GM12878 (cell line): ENCODE results near the gene NCKAP5L. TPM values are rescaled to one million over a fixed set of nuclear protein-coding genes. Genes with fewer than 3 reads are reported as not detected.

Experiments used
- BRCA1 ChIP-seq: IDR thresholded peaks from 2 replicates; pipeline ENCODE4 v1.6.1; 2011; ENCODE audit warnings: low read depth, low read length, improper control_type of control experiment
- CEBPB ChIP-seq, 2 experiments: fragments of 150-350 bp in 1 of 2; IDR thresholded peaks; 2 replicates each; pipeline ENCODE4 v1.6.1; 2012 to 2014; ENCODE audit warnings: low read depth in 2 of 2, low read length in 2 of 2, borderline replicate concordance in 1 of 2, inconsistent platforms in 1 of 2
- DPF2 ChIP-seq: fragments of 450-650 bp; IDR thresholded peaks from 2 replicates; pipeline ENCODE4 v1.6.1; 2017; ENCODE audit warnings: mild to moderate bottlenecking
- E2F8 ChIP-seq: fragments of 450-650 bp; IDR thresholded peaks from 2 replicates; pipeline ENCODE4 v1.6.1; 2018; ENCODE audit warnings: mild to moderate bottlenecking, low read depth, moderate library complexity; ENCODE audit not compliant: partially characterized antibody
- EP300 ChIP-seq, 2 experiments: fragments of 150-350 bp in 1 of 2; IDR thresholded peaks; 2 replicates each; pipeline ENCODE4 v1.6.1; 2011 to 2012; ENCODE audit warnings: low read depth in 2 of 2, low read length in 2 of 2, borderline replicate concordance in 1 of 2, improper control_type of control experiment in 1 of 2, inconsistent platforms in 1 of 2; ENCODE audit not compliant: control insufficient read depth in 1 of 2
- FOXK2 ChIP-seq: fragments of 450-650 bp; IDR thresholded peaks from 2 replicates; pipeline ENCODE4 v1.6.1; 2017; ENCODE audit warnings: mild to moderate bottlenecking, moderate library complexity
- FOXM1 ChIP-seq: IDR thresholded peaks from 2 replicates; pipeline ENCODE4 v1.6.1; 2012; ENCODE audit warnings: low read depth, mild to moderate bottlenecking, inconsistent platforms, low read length, moderate library complexity
- GABPA ChIP-seq: IDR thresholded peaks from 2 replicates; pipeline ENCODE4 v1.6.1; 2014; ENCODE audit warnings: antibody characterized with exemption, low read depth, mild to moderate bottlenecking, inconsistent platforms
- MYB ChIP-seq: fragments of 150-350 bp; IDR thresholded peaks from 2 replicates; pipeline ENCODE4 v1.6.1; 2014; ENCODE audit warnings: mild to moderate bottlenecking, low read depth, low read length, borderline replicate concordance
- RBBP5 ChIP-seq: fragments of 200-600 bp; sonication (generic); conservative IDR thresholded peaks from 2 replicates; pipeline ENCODE4 v1.6.1; 2016
- SUPT20H ChIP-seq: IDR thresholded peaks from 2 replicates; pipeline ENCODE4 v1.6.1; 2011; ENCODE audit warnings: low read depth, mild to moderate bottlenecking, low read length, moderate library complexity, borderline replicate concordance; ENCODE audit not compliant: control insufficient read depth
- USF2 ChIP-seq: IDR thresholded peaks from 2 replicates; pipeline ENCODE4 v1.6.1; 2011; ENCODE audit warnings: low read depth, low read length, improper control_type of control experiment, borderline replicate concordance
- polyA plus RNA-seq, 11 experiments: library from polyadenylated mRNA; depleted of rRNA in 4 of 11; unstranded in 6 of 11; stranded (reverse) in 5 of 11; fragments of >200 nt; fragmentation: Nextera tagmentation in 4 of 11; fragmentation: Illumina TruSeq in 1 of 11; extraction: Ambion mirVana in 4 of 11; extraction: Trizol in 1 of 11; gene quantifications; 1 replicate in 1 of 11; 2 replicates in 10 of 11; pipeline versions ENCODE4 v1.2.1 to v1.2.3, GENCODE V29; 2011 to 2016; ENCODE audit warnings: inconsistent platforms in 2 of 11, missing spikeins in 2 of 11, low read depth in 1 of 11
- total RNA-seq, 4 experiments: library from RNA; depleted of rRNA in 3 of 4; stranded (reverse); fragments of >200 nt in 3 of 4; fragmentation: Illumina TruSeq in 1 of 4; extraction: Trizol in 1 of 4; gene quantifications; 2 replicates each; pipeline versions ENCODE4 v1.2.1 to v1.2.3, GENCODE V29; 2013 to 2021

NCKAP5L gene
- total and polyA plus RNA-seq, 10 of the 15 experiments (the other 5 are each of a cell fraction or from before 2014, with no cell fraction given): 0.03 to 15.8 (median 4.4) TPM

- no peak for TF ChIP-seq CEBPB (IDR thresholded peaks at IDR 0.05; ENCODE audit: borderline replicate concordance in 1 of 2, low read depth in 2 of 2, low read length in 2 of 2)
- TF ChIP-seq RBBP5: no peak
- no peak for TF ChIP-seq GABPA
- TF ChIP-seq FOXK2: no peak
- TF ChIP-seq SUPT20H: no peak
- TF ChIP-seq BRCA1: no peak
- no peak for TF ChIP-seq MYB
- TF ChIP-seq USF2: no peak
- TF ChIP-seq DPF2: no peak
- TF ChIP-seq E2F8: no peak
- TF ChIP-seq EP300 (IDR thresholded peaks at IDR 0.05; ENCODE audit: borderline replicate concordance in 1 of 2, control insufficient read depth in 1 of 2, low read depth in 2 of 2, low read length in 2 of 2): no peak
- TF ChIP-seq FOXM1: no peak
Measured at GRCh38 chr12:49872781-49873181, 44.6 kb upstream of the NCKAP5L start (continued).
